ENCODE results near the gene TPK1.

GRCh38 chr7:144730224-144730623 lies 105.6 kb downstream of the TPK1 start:
- TF ChIP-seq CTCF (conservative IDR thresholded peaks at IDR 0.05; ENCODE audit: low read depth, low read length) (no peak), CEBPB (IDR thresholded peaks at IDR 0.05; ENCODE audit: low read depth, low read length) (no peak), MXI1 (IDR thresholded peaks at IDR 0.05; ENCODE audit: borderline replicate concordance, low read depth, low read length) (no peak), POLR2A (IDR thresholded peaks at IDR 0.05; ENCODE audit: low read depth, low read length) (no peak), ELK1 (IDR thresholded peaks at IDR 0.05; ENCODE audit: borderline replicate concordance, low read depth, low read length) (no peak), BHLHE40 (IDR thresholded peaks at IDR 0.05; ENCODE audit: low read depth, low read length) (no peak), MAFK (IDR thresholded peaks at IDR 0.05; ENCODE audit: low read depth, low read length) (0 out of 2 replicates have a peak, but pooled peaks have one; percentile 11), MAZ (IDR thresholded peaks at IDR 0.05; ENCODE audit: borderline replicate concordance, low read depth, low read length) (no peak)
